HG03575 (cell line): ENCODE data around the gene AEN.

Experiments
- ATAC-seq: cut with Tn5 transposase; IDR thresholded peaks from one replicate; pipeline ENCODE4 v1.9.1; 2021; ENCODE audit not compliant: unreplicated experiment, insufficient number of reproducible peaks, low FRiP score; ENCODE audit errors: extremely low read depth

The AEN gene

DNA sequence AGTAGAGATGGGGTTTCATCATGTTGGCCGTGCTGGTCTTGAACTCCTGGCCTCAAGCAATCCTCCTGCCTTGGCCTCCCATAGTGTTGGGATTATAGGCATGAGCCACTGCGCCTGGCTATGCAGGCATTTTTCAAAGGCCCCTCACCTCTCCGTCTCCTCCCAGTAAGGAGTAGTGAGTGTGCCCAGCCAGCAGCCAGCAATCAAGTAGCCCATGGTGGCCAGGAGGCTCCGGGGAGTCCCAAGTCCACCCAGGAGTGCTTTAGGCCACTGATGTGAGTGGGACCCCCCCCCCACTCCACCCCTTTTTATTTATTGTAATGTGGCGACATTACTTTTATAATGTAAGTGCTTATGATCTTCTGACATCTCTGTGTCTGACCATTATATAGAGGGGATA is 25.8 kb downstream of the AEN start:
- no peak for ATAC-seq

DNA sequence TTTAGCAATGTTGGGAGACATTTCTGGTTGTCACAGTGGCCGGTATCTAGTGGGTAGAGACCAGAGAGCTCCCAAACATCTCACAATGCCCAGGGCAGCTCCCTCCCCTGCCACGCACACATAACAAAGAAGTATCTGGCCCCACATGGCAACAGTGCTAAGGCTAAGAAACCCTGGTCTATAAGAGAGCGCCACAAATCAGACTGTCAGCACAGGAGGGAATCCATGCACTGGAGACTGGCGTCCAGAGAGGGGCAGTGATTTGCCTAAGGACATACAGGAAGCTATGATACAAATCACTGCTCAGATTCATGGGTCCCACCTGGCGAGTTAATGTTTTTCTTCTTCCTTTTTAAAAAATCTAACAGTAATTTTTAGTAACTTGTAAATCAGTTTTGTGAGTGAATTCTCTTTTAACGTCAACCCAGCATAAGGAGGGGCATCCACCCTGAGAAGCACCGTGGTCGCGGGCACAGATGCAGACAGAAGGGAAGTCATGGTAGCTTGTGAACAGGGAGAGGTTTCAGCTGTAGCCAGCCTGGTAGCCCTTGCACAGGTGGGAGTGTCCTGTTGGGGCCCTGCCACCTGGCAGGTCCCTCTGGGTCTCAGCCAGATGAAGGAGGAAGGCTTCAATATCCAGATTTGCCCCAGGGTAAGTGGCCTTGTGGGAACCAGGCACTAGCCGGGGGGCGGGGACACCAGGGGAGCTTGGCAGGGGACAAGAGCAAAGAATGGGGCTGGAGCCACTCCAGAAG is 26.4 kb downstream of the AEN start:
- ATAC-seq = no peak

DNA sequence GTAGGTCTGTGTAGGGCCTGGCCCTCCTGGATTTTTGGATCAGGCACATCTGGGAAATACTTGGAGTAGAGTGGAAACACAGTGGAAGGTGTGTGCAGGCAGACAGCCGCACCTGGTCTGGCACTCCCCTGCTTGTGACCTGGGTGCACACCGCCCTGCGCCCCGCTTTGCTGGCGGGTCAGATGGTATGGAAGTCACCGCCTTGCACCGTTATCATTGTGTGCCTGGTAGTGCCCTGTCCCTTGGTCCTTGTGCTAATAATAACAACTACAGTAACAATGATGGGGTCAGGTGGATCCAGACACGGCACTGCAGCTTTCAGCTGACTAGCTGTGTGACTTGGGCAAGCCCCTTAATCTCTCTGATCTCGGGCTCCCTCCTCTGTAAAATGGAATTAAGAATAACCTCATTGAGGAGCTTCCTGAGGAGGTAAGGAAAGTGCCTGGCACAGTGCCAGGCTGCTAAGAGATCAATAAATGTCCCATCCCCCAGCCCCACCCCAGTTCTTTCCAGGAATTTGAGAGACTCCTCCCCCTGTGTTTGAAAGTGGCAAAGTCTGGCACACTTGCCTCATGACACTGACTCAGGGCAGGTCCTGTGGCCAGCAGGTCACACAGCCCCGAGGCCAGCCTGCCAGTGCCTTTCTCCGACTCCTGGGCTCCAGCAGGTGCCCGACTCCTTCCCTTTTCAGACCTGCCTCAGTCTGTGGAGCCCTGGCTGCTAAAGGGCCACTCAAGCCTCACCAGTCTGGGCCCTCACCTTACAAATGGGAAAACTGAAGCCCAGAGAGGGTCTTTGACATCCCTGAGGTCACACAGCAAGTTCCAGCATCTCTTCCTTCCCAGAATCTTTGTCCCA is 27.4 kb downstream of the AEN start:
- ATAC-seq = no peak

DNA sequence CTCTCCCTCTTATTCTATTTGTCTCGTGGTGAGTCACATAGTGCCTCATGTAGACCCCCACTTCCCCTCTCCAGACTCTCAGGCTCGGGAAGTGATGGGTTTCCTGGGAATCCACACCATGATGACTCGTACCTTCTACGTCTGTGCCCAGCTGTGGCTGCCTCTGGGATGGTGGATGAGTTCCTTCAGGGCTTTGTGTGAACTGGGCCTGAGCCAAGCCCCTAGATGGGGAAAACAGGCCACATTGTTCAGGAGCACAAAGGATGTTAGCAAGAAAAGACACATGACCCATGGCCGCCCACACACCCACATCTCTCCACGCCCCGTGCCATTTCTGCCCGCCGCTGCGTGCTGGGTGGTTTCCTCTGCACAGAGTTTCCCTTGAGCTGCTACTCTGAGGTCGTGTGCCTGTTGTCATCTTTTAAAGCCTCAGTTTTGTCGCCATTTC is 28.2 kb downstream of the AEN start:
- ATAC-seq = peak; percentile 48

DNA sequence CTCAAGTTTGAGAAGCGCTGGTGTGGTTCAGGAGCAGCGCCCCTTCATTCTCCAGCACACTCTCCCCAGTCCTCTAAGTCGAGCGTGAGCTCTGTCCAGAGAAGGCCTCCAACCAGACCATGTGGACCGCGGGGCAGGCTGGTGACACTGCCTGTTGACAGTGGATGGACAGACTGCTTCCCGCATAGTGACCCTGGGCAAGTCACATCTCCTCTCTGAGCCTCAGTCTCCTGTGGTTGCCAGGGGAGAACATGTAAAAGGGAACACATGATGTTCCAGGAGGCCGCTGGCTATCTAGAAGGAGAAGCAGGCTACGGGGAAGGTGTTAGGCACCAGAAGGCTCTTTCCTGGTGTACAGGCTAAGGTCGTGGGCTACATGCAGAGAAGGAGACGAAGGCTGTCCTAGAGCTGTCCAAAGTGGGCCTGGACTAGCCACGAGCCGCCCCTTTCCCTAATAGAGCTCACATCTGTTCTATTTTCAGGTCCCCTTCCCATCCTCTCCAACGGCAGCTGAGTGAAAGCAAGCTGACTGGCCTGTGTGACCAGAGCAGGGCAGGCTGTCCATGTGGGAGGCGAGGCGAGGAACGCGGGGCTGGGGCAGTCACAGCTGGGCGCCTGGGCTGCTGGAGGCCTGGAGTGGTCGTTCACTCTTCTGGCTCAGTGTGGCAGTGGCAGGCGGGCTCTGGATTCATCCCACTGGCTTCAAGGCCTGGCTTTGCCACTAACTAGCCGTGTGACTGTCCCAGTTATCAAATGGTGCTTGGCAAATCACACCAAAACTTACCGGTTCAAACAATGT is 28.8 kb downstream of the AEN start:
- no peak for ATAC-seq

DNA sequence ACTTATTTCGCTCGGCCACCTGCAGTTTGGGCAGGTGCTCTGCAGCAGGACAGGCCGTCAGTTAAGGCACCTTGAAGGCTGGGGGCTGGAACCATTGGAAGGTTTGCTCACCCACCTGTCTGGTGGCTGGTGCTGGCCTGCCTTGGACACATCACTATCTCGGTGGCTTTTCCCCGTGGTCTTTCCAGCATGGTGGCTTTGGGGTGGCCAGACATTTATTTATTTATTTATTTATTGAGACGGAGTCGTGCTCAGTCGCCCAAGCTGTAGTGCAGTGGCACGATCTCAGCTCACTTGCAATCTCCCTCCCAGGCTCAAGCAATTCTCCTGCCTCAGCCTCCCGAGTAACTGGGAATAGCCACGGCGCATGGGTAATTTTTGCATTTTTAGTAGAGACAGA is 29.4 kb downstream of the AEN start:
- no peak for ATAC-seq

DNA sequence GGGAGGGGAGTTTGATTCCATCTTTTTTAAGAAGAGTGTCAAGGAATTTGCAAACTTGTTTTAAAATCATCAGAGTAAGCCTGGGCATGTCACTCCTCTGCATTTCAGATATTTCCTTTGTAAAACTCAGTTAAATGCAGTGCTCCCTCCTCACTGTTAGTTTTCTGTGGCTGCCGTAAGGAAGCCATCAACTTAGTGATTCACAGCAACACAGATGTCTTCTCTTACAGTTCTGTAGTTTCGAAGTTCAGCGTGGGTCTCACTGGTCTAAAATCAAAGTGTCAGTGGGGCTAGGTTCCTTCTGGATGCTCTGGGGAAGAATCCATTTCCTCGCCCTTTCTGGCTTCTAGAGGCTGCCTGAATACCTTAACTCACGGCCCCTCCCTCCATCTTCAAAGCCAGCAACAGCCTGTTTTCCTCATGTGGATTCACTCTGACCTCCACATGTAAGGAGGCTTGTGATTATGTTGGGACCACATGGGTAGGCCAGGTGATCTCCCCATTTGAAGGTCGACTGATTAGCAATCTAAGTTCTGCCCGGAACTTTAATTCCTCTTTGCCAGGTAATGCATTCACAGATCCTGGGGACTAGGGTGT is 30.1 kb downstream of the AEN start:
- ATAC-seq = no peak

DNA sequence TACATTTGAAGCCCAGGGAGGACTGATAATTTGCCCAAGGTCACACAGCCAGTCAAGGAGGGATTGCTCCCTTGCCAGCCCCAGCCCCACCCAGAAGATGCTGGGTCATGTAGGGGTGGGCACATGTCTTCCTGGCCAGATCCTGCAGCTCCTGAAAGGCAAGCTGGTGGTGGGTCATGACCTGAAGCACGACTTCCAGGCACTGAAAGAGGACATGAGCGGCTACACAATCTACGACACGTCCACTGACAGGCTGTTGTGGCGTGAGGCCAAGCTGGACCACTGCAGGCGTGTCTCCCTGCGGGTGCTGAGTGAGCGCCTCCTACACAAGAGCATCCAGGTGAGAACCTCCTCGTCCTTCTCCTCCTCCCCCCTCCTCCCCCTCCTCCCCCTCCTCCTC is 30.8 kb downstream of the AEN start:
- ATAC-seq = no peak

DNA sequence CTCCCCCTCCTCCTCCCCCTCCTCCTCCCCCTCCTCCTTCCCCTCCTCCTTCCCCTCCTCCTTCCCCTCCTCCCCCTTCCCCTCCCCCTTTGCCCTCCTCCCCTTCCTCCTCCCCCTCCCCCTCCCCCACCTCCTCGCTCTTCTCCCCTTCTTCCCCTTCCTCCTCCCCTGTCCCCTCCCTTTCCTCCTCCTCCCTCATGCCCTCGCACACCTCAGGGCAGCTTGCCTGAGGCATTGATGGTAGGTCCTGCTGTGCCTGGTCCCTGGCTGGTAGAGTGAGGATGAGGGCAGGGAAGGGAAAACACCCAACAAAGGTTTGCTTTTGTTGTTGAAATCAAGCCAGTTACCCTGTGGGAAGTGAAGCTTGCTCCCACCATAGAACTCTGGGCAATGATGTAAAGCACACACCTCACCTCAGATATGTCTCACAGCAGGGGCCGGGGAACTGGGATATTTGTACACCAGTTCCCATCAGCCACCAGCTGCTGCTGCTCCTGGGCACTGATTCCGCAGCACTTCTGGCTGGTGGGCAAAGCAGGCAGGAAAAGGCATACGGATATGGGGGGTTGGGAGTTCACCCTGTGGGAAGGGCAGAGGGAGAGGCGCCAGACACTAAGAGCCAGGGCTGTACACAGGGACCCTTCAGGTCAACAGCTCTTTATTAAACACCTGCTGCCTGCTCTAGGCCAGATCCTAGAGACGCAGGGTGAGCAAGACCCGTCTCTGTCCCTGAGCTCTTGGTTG is 31.5 kb downstream of the AEN start:
- no peak for ATAC-seq

DNA sequence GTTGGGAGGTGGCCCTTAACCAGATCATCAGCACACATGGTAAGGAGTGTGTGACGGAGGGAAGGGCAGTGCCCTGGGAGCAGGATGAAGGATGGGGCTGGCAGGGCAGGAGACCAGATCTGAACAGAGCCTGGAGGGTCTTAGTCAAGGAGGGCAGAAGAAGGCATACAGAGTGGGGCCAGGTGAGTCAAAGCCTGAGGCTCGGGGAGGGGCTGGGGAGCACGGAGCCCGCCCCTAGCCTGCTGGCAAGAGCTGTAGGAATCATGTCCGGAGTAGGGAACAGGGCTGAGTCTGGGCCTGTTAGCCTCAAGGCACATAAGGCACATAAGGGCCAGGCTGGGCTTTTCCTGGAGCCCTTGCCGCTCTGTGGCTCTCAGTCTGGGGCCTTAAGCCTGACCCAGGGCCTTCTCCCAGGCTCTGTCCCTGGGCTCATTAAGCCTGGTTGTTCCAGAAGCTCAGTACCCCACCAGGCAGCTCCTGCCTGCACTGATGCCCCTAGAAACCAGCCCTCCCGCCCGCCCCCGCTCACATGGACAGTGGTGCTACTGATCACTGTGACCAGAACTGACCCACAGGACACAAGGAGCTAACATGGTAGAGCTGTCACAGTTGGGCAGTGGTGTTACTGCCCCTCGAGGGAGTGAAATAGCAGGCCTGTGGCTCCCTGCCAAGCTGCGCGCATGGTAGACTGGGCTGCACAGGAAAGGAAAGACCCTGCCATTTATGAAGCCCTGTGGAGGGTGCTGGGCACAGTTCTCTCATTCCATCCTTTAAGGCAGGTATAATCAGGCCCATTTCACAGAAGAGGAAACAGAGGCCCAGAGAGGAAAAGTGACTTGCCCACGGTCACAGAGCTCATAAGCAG is 32.3 kb downstream of the AEN start:
- ATAC-seq = no peak

DNA sequence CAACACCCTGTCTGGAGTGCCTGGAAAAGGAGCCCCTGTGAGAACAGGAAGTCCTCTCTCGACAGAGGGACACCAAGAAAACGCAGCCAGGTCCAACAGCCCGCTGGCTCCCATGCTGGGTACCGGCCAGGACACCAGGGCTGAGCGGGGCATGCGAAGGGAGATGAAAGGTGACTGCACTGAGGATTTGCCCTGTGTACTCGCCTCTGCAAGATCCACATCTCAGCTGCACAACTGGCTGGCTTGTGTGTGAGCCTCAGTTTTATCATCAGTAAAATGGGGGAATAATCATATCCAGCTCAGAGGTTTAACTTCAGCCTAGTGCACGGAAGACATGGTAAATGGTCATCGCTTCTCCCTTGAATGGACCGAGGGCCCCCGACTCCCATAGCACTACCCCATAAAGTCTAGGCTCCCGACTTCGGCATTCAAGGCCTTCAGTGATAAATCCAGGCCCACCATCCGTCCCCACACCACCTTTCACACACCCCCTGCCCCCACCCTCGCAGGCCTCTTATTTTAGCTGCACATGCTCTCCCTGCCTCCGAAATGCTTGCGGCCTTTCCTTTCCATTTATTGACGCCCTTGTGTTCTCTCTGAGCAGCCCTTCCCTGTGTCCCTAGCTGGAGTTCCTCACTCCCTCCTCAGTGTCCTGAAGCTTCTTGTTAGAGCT is 33.4 kb downstream of the AEN start:
- no peak for ATAC-seq

DNA sequence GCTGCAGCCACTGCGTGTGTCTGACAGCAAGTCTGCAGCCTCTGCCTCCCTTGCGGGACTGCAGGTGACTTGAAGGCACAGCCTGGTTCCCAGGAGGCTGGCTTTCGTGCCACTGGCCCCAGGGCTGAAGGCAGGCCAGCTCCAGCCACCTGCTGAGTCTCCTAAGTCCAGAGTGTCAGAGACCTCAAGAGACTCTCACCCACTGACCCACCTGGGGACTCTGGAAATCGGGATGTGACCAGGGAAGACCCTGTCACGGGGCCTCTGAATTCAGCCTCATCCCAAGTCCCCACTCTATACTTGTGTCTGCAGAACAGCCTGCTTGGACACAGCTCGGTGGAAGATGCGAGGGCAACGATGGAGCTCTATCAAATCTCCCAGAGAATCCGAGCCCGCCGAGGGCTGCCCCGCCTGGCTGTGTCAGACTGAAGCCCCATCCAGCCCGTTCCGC is 34.0 kb downstream of the AEN start:
- ATAC-seq = no peak

DNA sequence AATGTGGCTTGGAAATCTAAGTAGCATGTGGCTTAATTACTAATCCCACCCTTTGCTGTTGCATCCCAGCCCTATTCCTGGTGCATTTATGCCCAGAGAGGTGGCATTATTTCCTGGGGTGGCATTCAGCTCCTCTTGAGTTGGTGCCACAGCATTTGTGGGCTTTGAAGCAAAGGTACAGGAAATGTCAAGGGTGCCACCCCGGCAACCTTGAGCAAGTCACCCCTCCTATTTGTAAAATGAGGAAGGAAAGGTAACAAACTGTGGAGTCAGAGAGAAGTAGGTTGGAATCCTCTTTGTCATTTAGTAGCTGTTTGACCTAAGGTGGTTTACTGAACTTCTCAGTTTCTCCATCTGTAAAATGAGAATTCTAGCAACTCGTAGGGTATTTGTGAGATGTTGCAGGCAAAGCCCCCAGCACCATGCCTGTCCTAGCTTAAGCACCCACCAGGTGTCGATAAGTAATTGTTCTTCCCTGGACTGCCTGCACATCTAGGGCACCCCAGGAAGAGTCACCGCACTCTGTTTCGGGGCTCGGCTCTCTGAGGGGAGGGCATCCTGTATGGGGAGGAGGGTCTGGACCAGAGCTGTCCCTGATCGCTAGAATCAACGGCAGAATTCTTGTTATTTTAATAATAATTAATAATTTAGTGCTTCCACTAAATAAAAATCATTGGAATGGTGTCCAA is 34.8 kb downstream of the AEN start:
- no peak for ATAC-seq

DNA sequence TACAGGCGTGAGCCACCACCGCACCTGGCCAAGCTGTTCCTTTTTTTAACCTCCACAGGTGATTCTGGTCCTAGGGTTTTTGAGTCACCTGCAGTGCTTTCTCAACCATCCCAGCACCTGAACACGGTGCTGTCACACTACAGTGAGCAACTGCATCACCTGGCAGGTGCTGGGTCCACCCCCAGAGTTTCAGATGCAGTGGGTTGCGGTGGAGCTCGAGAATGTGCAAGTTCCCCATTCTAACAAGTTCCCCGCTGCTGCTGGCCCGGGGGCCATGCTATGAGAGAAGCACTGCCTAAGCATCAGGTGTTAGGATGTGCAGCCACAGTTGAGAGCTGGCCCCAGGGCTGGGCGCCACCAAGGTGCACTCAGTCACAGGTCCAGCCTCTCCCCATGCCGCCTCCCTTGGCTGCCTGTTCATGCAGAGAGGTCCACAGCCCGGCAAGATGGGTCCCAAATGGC is 35.7 kb downstream of the AEN start:
- peak; percentile 84 for ATAC-seq

DNA sequence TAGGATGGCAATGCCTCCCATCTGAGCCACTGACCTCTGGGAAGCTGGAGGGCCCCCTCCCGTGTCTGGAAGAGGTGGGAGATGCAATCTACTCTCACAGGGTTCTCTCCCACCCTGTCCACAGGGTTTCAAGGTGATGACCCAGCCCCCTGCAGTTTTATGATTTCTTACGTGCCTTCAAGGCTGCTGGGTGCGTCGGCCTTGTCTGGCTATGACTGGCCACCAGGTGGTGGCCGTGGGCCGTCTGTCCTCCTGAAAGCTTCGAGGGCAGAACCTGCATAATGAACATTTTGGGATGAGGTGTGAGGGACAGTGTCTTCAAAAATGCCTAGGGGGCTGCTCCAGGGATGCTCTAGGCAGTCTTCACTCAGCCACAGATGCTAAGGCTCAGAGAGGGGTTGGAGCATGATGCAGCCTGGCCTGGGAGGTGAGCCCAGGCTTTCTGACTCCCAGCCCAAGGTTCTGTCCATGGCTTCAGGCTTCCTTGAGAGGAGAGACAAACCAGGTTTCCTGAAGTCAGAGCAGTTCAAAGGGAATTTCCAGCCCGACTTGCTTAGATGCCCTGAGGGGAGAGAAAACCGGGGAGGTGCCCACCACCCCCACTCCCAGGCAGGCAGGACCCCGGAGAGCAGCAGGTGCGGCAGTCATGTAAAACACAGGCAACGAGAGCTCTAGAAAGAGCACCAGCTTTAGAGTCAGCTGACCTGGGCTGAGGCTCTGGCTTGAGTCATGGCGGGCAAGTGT is 36.4 kb downstream of the AEN start:
- ATAC-seq = no peak
